Peyer's patch (tissue), 4 donors: ENCODE measurements around the gene CAMP.

Experiments
- POLR2A ChIP-seq, 2 donors: fragments of 450-650 bp; IDR thresholded peaks; one replicate each; pipeline ENCODE4 v1.5.1; 2017; ENCODE audit warnings: antibody characterized with exemption in 2 of 2, mild to moderate bottlenecking in 2 of 2, moderate library complexity in 2 of 2
- TF ChIP-seq, protein P1 (sequence below), 6 experiments: fragments of 450-650 bp in 4 of 6; fragments of 200-600 bp in 2 of 6; sonication (generic) in 1 of 6; IDR thresholded peaks; one replicate each; pipeline ENCODE4 v1.5.1; 2017 to 2019; ENCODE audit warnings: antibody characterized with exemption in 6 of 6, mild to moderate bottlenecking in 3 of 6, moderate library complexity in 1 of 6

- TF ChIP-seq, protein P1, sequence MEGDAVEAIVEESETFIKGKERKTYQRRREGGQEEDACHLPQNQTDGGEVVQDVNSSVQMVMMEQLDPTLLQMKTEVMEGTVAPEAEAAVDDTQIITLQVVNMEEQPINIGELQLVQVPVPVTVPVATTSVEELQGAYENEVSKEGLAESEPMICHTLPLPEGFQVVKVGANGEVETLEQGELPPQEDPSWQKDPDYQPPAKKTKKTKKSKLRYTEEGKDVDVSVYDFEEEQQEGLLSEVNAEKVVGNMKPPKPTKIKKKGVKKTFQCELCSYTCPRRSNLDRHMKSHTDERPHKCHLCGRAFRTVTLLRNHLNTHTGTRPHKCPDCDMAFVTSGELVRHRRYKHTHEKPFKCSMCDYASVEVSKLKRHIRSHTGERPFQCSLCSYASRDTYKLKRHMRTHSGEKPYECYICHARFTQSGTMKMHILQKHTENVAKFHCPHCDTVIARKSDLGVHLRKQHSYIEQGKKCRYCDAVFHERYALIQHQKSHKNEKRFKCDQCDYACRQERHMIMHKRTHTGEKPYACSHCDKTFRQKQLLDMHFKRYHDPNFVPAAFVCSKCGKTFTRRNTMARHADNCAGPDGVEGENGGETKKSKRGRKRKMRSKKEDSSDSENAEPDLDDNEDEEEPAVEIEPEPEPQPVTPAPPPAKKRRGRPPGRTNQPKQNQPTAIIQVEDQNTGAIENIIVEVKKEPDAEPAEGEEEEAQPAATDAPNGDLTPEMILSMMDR (IDR thresholded peaks at IDR 0.05) = no peak
- no peak for TF ChIP-seq POLR2A (IDR thresholded peaks at IDR 0.05)
Observed at GRCh38 chr3:48188266-48189201, 34.8 kb upstream of the CAMP start, which contains the start of gene CDC25A.
